ENCODE data around the gene PCDHGA5. TPM values are rescaled to one million over a fixed set of nuclear protein-coding genes. Genes with fewer than 3 reads are reported as not detected.
"Not testable (repeated sequence)": the region's sequence is repeated elsewhere in the genome, so short reads cannot be mapped to it uniquely, and the experiment has no call there.

PCDHGA5 gene
- total RNA-seq, 1 donor from 2014 or later, result 0.49 TPM

DNA sequence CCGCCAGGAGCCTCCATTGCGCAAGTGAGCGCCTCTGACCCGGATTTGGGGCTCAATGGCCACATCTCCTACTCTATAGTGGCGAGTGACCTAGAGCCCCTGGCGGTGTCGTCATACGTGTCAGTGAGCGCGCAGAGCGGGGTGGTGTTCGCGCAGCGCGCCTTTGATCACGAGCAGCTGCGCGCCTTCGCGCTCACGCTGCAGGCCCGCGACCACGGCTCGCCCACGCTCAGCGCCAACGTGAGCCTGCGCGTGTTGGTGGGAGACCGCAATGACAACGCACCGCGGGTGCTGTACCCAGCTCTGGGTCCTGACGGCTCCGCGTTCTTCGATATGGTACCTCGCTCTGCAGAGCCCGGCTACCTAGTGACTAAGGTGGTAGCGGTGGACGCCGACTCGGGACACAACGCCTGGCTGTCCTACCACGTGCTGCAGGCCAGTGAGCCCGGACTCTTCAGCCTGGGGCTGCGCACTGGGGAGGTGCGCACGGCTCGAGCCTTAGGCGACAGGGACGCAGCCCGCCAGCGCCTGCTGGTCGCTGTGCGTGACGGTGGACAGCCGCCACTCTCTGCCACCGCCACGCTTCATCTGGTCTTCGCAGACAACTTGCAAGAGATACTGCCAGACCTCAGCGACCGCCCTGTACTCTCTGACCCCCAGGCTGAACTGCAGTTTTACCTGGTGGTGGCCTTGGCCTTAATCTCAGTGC is 45.8 kb downstream of the PCDHGA5 start:
- intact Hi-C loops (cut with micrococcal nuclease), result loop anchor here (1.0 to 10.0 kb wide), 3 partner anchors 47 to 175 kb away; partner anchors contain the start of gene PCDHGA5

DNA sequence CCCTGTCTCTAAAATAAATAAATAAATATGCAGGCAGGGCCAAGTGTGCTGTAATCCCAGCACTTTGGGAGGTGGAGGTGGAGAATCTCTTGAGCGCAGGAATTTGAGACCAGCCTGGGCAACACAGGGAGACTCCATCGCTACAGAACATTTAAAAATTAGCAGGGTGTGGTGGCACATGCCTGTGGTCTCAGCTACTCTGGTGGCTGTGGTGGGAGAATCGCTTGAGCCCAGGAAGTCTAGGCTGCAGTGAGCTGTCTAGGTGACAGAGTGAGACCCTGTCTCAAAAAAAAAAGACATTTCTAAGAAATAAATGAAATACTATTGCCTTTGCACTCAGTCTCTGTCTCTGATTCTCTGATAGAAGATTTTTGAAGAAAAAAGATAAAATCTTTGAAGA is 47.6 kb downstream of the PCDHGA5 start:
- intact Hi-C loops (cut with micrococcal nuclease), result loop anchor here (5.0 kb wide), 1 partner anchor 49 kb away; the partner anchor contains the start of gene PCDHGA5

DNA sequence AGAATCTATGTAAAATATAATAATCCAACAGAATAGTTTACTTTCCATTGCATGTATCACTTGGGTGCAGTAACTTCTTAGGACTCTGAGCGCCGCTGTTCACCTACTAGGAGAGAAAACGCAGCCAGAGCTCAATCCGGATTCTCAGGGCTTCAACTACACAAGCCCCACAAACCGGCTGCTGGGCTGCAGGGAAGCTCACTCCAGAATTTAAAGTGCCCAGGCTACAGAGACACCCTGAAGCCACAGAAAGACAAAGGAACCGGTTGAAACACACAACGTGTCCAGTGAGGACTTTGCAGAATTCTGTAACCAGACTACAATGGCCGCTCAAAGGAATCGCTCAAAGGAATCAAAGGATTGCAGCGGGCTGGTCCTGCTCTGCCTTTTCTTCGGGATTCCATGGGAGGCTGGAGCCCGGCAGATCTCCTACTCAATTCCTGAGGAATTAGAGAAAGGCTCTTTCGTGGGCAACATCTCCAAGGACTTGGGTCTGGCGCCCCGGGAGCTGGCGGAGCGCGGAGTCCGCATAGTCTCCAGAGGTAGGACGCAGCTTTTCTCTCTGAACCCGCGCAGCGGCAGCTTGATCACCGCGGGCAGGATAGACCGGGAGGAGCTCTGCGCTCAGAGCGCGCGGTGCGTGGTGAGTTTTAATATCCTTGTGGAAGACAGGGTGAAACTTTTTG is 49.0 kb downstream of the PCDHGA5 start, which contains the start of gene PCDHGA10:
PCDHGA10 (plus strand) TSS at position 134 of the 686 bp plus-strand sequence; CDS start at position 323, 189 bp downstream.
- intact Hi-C loops (cut with micrococcal nuclease), result loop anchor here (1.0 to 5.0 kb wide), 4 partner anchors 51 to 151 kb away; partner anchors contain the start of gene PCDHGA5

DNA sequence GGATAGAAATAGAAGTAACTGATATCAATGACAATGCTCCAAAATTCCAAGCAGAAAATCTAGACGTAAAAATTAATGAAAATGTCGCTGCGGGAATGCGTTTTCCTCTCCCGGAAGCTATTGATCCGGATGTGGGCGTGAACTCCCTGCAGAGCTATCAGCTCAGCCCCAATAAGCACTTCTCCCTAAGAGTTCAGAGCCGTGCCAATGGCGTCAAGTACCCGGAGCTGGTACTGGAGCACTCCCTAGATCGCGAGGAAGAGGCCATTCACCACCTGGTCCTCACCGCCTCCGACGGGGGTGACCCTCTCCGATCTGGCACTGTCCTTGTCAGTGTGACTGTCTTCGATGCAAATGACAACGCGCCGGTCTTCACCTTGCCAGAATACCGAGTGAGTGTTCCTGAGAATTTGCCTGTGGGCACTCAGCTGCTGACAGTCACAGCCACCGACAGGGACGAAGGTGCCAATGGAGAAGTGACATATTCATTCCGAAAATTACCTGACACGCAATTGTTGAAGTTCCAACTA is 49.6 kb downstream of the PCDHGA5 start:
- intact Hi-C loops (cut with micrococcal nuclease), result loop anchor here (1.0 to 5.0 kb wide), 3 partner anchors 51 to 151 kb away; partner anchors contain the start of gene PCDHGA5

DNA sequence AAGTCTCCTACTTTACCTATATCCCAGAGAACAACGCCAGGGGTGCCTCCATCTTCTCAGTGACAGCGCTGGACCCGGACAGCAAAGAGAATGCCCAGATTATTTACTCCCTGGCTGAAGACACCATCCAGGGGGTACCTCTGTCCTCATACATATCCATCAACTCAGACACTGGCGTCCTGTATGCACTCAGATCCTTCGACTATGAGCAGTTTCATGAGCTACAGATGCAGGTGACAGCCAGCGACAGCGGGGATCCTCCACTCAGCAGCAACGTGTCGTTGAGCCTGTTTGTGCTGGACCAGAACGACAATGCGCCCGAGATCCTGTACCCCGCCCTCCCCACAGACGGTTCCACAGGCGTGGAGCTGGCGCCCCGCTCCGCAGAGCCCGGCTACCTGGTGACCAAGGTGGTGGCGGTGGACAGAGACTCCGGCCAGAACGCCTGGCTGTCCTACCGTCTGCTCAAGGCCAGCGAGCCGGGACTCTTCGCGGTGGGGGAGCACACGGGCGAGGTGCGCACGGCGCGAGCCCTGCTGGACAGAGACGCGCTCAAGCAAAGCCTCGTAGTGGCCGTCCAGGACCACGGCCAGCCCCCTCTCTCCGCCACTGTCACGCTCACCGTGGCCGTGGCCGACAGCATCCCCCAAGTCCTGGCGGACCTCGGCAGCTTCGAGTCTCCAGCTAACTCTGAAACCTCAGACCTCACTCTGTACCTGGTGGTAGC is 50.7 kb downstream of the PCDHGA5 start:
- intact Hi-C loops (cut with micrococcal nuclease), result loop anchor here (5.0 kb wide), 1 partner anchor 52 kb away; the partner anchor contains the start of gene PCDHGA5

DNA sequence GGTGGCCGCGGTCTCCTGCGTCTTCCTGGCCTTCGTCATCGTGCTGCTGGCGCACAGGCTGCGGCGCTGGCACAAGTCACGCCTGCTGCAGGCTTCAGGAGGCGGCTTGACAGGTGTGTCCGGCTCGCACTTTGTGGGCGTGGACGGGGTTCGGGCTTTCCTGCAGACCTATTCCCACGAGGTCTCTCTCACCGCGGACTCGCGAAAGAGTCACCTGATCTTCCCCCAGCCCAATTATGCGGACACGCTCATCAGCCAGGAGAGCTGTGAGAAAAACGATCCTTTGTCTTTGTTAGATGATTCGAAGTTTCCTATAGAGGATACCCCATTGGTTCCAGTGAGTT is 51.3 kb downstream of the PCDHGA5 start:
- intact Hi-C loops (cut with micrococcal nuclease), result not testable (repeated sequence)

Other genes starting within 250 kb of the PCDHGA5 start
- not detected in 2 replicates for gene PCDHB4, start 242.3 kb upstream of the PCDHGA5 start, total RNA-seq
- gene PCDHB5, start 229.0 kb upstream of the PCDHGA5 start, total RNA-seq, result not detected in 2 replicates
- not detected in 2 replicates for gene PCDHB6, start 214.1 kb upstream of the PCDHGA5 start, total RNA-seq
- gene PCDHB7, start 191.5 kb upstream of the PCDHGA5 start, total RNA-seq, result not detected in 2 replicates
- not detected in 2 replicates for gene PCDHB8, start 186.4 kb upstream of the PCDHGA5 start, total RNA-seq
- not detected in 2 replicates for gene PCDHB16, start 181.8 kb upstream of the PCDHGA5 start, total RNA-seq
- not detected in 2 replicates for gene PCDHB9, start 177.0 kb upstream of the PCDHGA5 start, total RNA-seq
- gene PCDHB10, start 171.8 kb upstream of the PCDHGA5 start, total RNA-seq, result not detected in 2 replicates
- gene PCDHB11, start 164.5 kb upstream of the PCDHGA5 start, total RNA-seq, result not detected in 2 replicates
- gene PCDHB12, start 155.4 kb upstream of the PCDHGA5 start, total RNA-seq, result not detected in 2 replicates
- gene PCDHB13, start 150.2 kb upstream of the PCDHGA5 start, total RNA-seq, result not detected in 2 replicates
- not detected in 2 replicates for gene PCDHB14, start 140.8 kb upstream of the PCDHGA5 start, total RNA-seq
- not detected in 2 replicates for gene PCDHB15, start 118.8 kb upstream of the PCDHGA5 start, total RNA-seq
- 0.44 and 0.56 TPM in 2 replicates for gene SLC25A2, start 60.1 kb upstream of the PCDHGA5 start, total RNA-seq
- gene TAF7, start 43.4 kb upstream of the PCDHGA5 start, total RNA-seq, result 61.0 and 65.9 TPM in 2 replicates
- gene PCDHGA1, start 33.6 kb upstream of the PCDHGA5 start, total RNA-seq, result 0.15 and 0.17 TPM in 2 replicates
- 0.05 and 0.07 TPM in 2 replicates for gene PCDHGA2, start 25.4 kb upstream of the PCDHGA5 start, total RNA-seq
- gene PCDHGA3, start 20.3 kb upstream of the PCDHGA5 start, total RNA-seq, result 0.07 and 0.34 TPM in 2 replicates
- 0.15 and 0.17 TPM in 2 replicates for gene PCDHGB1, start 14.1 kb upstream of the PCDHGA5 start, total RNA-seq
- 0.74 and 0.98 TPM in 2 replicates for gene PCDHGA4, start 9.1 kb upstream of the PCDHGA5 start, total RNA-seq
- gene PCDHGB2, start 4.2 kb upstream of the PCDHGA5 start, total RNA-seq, result 1.0 and 1.3 TPM in 2 replicates
- 0.88 and 1.3 TPM in 2 replicates for gene PCDHGB3, start 6.1 kb downstream of the PCDHGA5 start, total RNA-seq
- gene PCDHGA6, start 9.7 kb downstream of the PCDHGA5 start, total RNA-seq, result 0.44 and 0.80 TPM in 2 replicates
- gene PCDHGA7, start 18.6 kb downstream of the PCDHGA5 start, total RNA-seq, result 0.15 and 0.24 TPM in 2 replicates
- gene PCDHGB4, start 23.5 kb downstream of the PCDHGA5 start, total RNA-seq, result 0.17 TPM in 2 replicates
- gene PCDHGA8, start 28.5 kb downstream of the PCDHGA5 start, total RNA-seq, result 0.07 and 0.15 TPM in 2 replicates
- gene PCDHGB5, start 33.8 kb downstream of the PCDHGA5 start, total RNA-seq, result 0.46 and 0.66 TPM in 2 replicates
- gene PCDHGA9, start 38.6 kb downstream of the PCDHGA5 start, total RNA-seq, result 0.17 and 0.27 TPM in 2 replicates
- gene PCDHGB6, start 43.9 kb downstream of the PCDHGA5 start, total RNA-seq, result 0.22 and 0.37 TPM in 2 replicates
- 0.20 and 0.27 TPM in 2 replicates for gene PCDHGA10, start 48.8 kb downstream of the PCDHGA5 start, total RNA-seq
- gene PCDHGB7, start 53.5 kb downstream of the PCDHGA5 start, total RNA-seq, result 0.07 and 0.29 TPM in 2 replicates
- 0.24 and 0.32 TPM in 2 replicates for gene PCDHGA11, start 56.9 kb downstream of the PCDHGA5 start, total RNA-seq
- gene PCDHGA12, start 66.3 kb downstream of the PCDHGA5 start, total RNA-seq, result 0.12 and 0.20 TPM in 2 replicates
- 0.07 TPM in 1 of 2 replicates, not detected in the other for gene PCDHGC3, start 111.8 kb downstream of the PCDHGA5 start, total RNA-seq
- gene PCDHGC4, start 120.9 kb downstream of the PCDHGA5 start, total RNA-seq, result 0.37 TPM in 1 of 2 replicates, not detected in the other
- not detected in 2 replicates for gene PCDHGC5, start 124.9 kb downstream of the PCDHGA5 start, total RNA-seq